Left lung (tissue), 10 donors: ENCODE data around the gene PTPRQ. TPM values are rescaled to one million over a fixed set of nuclear protein-coding genes. Genes with fewer than 3 reads are reported as not detected.

Experiments
- ATAC-seq: fragments of 200-7000 bp; cut with Tn5 transposase; one replicate; pipeline ENCODE4 v1.9.1; 2020; ENCODE audit warnings: moderate library complexity
- DNase-seq, 4 donors: peaks; one replicate each; pipeline ENCODE4 v3.0.0-alpha.2; 2013 to 2020
- H3K27ac ChIP-seq, 2 donors: fragments of 200-600 bp; sonication (generic) in 1 of 2; one replicate each; pipeline versions ENCODE4 v1.5.0 to v1.8.0; 2020 to 2021
- H3K27me3 ChIP-seq, 2 donors: fragments of 200-600 bp; sonication (generic) in 1 of 2; one replicate each; pipeline versions ENCODE4 v1.5.0 to v1.8.0; 2020 to 2021
- H3K36me3 ChIP-seq, 2 donors: fragments of 200-600 bp; sonication (generic) in 1 of 2; one replicate each; pipeline versions ENCODE4 v1.5.0 to v1.8.0; 2020 to 2021
- H3K4me1 ChIP-seq, 2 donors: fragments of 200-600 bp; one replicate each; pipeline ENCODE4 v1.8.0; 2021
- H3K4me3 ChIP-seq, 2 donors: fragments of 200-600 bp; sonication (generic) in 1 of 2; one replicate each; pipeline versions ENCODE4 v1.5.0 to v1.8.0; 2020 to 2021; ENCODE audit warnings: mild to moderate bottlenecking in 1 of 2
- H3K9me3 ChIP-seq, 2 donors: fragments of 200-600 bp; sonication (generic) in 1 of 2; one replicate each; pipeline versions ENCODE4 v1.5.0 to v1.8.0; 2020 to 2021
- intact Hi-C, 2 donors: fragments of 100-400 bp; cut with DNase I; formaldehyde crosslinking; loops; one replicate each; pipeline versions ENCODE4 v1.11.2 to v1.14.2; 2022
- polyA plus RNA-seq, 6 donors: library from polyadenylated mRNA; unstranded; fragments of 120-200 nt; gene quantifications; one replicate each; pipeline ENCODE4 v1.2.1, GENCODE V29; 2013; ENCODE audit not compliant: insufficient read length in 6 of 6
- total RNA-seq, 2 donors: library from RNA; stranded (reverse); fragmentation: NEBNext Ultra II Directional; extraction: Animal tissue kit (Norgen Biotek cat#: 25700); gene quantifications; one replicate each; pipeline ENCODE4 v1.2.1, GENCODE V29; 2021
- TF ChIP-seq, protein P1 (sequence below), 2 donors: fragments of 200-600 bp; sonication (generic) in 1 of 2; IDR thresholded peaks; one replicate each; pipeline versions ENCODE4 v1.5.0 to v1.8.0; 2021; ENCODE audit warnings: antibody characterized with exemption in 2 of 2
- donor health status: DM: no; HTN: yes; CAD: no.
- donor health status: DM: no; HTN: no; CAD: no.

The PTPRQ gene
- total and polyA plus RNA-seq, 8 donors = 0.79 to 9.1 (median 3.8) TPM

GRCh38 chr12:80576641-80577418 lies 132.8 kb downstream of the PTPRQ start:
- H3K27ac ChIP-seq = no peak overlapping the region
- no peak for DNase-seq
- no peaks in the 10 kb centered on the region for H3K27me3 ChIP-seq
- intact Hi-C loops = no loop called here
- H3K4me1 ChIP-seq = no peaks in the 10 kb centered on the region
- H3K36me3 ChIP-seq = no peaks in the 10 kb centered on the region
- TF ChIP-seq, protein P1, sequence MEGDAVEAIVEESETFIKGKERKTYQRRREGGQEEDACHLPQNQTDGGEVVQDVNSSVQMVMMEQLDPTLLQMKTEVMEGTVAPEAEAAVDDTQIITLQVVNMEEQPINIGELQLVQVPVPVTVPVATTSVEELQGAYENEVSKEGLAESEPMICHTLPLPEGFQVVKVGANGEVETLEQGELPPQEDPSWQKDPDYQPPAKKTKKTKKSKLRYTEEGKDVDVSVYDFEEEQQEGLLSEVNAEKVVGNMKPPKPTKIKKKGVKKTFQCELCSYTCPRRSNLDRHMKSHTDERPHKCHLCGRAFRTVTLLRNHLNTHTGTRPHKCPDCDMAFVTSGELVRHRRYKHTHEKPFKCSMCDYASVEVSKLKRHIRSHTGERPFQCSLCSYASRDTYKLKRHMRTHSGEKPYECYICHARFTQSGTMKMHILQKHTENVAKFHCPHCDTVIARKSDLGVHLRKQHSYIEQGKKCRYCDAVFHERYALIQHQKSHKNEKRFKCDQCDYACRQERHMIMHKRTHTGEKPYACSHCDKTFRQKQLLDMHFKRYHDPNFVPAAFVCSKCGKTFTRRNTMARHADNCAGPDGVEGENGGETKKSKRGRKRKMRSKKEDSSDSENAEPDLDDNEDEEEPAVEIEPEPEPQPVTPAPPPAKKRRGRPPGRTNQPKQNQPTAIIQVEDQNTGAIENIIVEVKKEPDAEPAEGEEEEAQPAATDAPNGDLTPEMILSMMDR (IDR thresholded peaks at IDR 0.05) = no peak
- ATAC-seq = no peak
- H3K4me3 ChIP-seq = no peak overlapping the region
- H3K9me3 ChIP-seq = peaks cover 0 to 3% of the 10 kb centered on the region in 2 donors

DNA sequence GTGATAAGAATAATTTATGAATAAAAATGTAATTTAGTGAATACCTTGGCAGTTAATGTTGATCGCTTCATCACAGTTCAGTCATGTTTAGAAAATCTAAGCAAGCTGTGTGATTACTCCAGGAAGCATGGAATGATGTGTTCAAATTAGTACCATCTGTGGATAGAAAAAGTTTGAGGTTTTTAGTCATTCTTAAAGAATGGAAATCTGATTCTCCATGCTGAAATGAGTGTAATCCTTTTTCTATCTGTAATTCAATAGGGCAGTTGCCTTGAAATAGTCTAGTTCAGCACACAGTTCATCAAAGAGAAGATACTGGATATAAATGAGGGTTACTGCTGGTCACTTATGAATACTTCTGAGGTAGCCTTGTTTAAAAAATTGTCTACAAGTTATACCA lies 136.2 kb downstream of the PTPRQ start:
- Histone ChIP-seq H3K4me3 (no peak overlapping the region), H3K27ac (no peak overlapping the region), H3K27me3 (no peaks in the 10 kb centered on the region), H3K4me1 (no peaks in the 10 kb centered on the region), H3K36me3 (no peaks in the 10 kb centered on the region), H3K9me3 (peaks cover 0 to 3% of the 10 kb centered on the region in 2 donors)
- intact Hi-C loops = no loop called here
- TF ChIP-seq, protein P1 (IDR thresholded peaks at IDR 0.05) = no peak
- ATAC-seq (peak; percentile 33), DNase-seq (no peak)

GRCh38 chr12:80581783-80582182 lies 137.7 kb downstream of the PTPRQ start:
- intact Hi-C loops = no loop called here
- peaks cover 0 to 3% of the 10 kb centered on the region in 2 donors for H3K9me3 ChIP-seq
- no peak overlapping the region for H3K4me3 ChIP-seq
- TF ChIP-seq, protein P1 (IDR thresholded peaks at IDR 0.05) = no peak
- no peaks in the 10 kb centered on the region for H3K27me3 ChIP-seq
- no peak overlapping the region for H3K27ac ChIP-seq
- no peaks in the 10 kb centered on the region for H3K36me3 ChIP-seq
- H3K4me1 ChIP-seq = no peaks in the 10 kb centered on the region
- DNase-seq (no peak), ATAC-seq (no peak)

- Histone ChIP-seq H3K9me3 (peaks cover 0 to 3% of the 10 kb centered on the region in 2 donors), H3K4me3 (no peak overlapping the region), H3K27me3 (no peaks in the 10 kb centered on the region), H3K4me1 (no peaks in the 10 kb centered on the region), H3K36me3 (no peaks in the 10 kb centered on the region), H3K27ac (no peak overlapping the region)
- no peak for ATAC-seq
- intact Hi-C loops = no loop called here
- TF ChIP-seq, protein P1 (IDR thresholded peaks at IDR 0.05) = no peak
- no peak for DNase-seq
Observed at GRCh38 chr12:80582431-80582830, 138.4 kb downstream of the PTPRQ start.

DNA sequence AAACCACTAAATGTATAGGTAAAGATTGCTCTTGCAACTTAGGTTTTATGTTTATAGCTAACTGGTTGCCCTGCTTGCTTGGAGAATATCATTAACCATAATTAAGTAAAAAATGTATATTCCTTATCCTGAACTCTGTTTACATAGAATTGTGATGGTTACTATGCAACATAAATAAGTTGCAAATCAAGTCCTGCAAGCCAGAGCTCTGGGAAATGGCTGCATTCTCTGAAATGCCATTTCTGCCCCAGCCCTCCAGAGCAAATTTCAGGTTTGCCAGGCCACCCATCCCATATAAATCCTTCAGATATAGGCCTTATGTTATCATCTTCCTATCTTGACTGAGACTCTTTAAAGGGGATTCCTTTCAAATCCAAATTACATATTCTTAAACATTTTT lies 145.0 kb downstream of the PTPRQ start:
- Histone ChIP-seq H3K9me3 (no peaks in the 10 kb centered on the region), H3K27ac (no peak overlapping the region), H3K4me1 (no peaks in the 10 kb centered on the region), H3K4me3 (no peak overlapping the region), H3K27me3 (no peaks in the 10 kb centered on the region), H3K36me3 (no peaks in the 10 kb centered on the region)
- intact Hi-C loops = no loop called here
- TF ChIP-seq, protein P1 (IDR thresholded peaks at IDR 0.05) = no peak
- DNase-seq (peak in 1 of 4 donors; percentile 10), ATAC-seq (no peak)
